GM19023 (cell line): Measurements from ENCODE around the gene VSIG10L2.
"Not testable (repeated sequence)": the region's sequence is repeated elsewhere in the genome, so short reads cannot be mapped to it uniquely, and the experiment has no call there.

ENCODE experiments used
- ATAC-seq: cut with Tn5 transposase; IDR thresholded peaks from one replicate; pipeline ENCODE4 v1.9.1; 2021; ENCODE audit warnings: mild to moderate bottlenecking, moderate library complexity; ENCODE audit not compliant: unreplicated experiment

VSIG10L2 gene

DNA sequence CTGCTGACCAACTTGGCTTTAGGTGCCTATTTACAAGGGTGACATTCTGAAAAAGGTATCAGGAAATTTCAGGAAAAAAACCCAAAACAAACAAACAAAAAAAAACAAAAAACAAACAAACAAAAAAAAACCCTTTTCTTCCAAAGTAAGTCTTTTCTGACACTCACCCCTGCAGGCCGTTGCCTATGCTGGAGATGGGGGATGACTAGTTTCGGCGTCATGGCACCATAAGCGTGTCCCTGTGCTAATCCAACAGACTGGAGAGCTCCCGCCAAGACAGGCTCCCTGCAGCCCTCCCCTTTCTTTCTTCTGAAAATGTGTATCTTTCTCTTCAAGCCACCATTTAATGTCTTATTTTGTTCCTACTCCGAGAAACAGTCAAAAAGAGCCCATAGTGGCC, 13.7 kb downstream of the VSIG10L2 start:
- no peak for ATAC-seq

DNA sequence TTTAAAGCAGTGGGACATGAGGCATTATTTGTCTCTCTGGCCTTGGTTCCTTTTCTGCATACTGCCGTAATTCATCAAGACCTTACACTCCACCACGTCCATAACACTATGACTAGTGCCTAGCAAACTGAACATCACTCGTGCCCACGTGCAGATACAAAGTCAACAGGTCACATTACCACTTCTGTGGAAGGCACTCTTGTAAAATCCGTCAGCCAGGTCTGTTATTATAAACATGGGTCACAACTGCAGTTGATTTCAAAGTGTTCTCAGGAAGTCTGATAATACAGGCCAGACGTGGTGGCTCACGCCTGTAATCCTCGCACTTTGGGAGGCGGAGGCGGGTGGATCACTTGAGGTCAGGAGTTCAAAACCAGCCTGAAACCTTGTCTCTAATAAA, 14.1 kb downstream of the VSIG10L2 start:
- ATAC-seq = no peak

- no peak for ATAC-seq
Observed at GRCh38 chr11:125960771-125961170, 14.9 kb downstream of the VSIG10L2 start.

GRCh38 chr11:125967515-125967914, 21.7 kb downstream of the VSIG10L2 start:
- ATAC-seq = no peak

DNA sequence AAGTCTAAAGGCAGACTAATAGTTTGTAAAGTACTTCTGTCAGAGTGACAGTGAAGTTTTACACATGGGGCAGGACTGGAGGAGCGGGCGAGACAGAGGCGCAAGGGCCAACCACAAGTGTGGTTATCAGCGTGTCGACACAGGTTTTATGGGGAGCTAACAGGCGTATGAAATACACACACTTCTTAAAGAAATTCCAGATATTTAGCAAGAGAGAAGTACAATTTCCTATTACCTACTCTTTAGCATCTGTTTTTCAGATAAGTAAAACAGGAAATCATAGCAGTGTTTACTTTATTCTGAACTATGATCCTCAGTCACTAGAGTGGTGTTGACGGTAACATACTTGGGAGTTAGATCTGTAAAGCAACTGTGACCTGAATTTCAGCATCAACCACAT, 22.5 kb downstream of the VSIG10L2 start:
- no peak for ATAC-seq

GRCh38 chr11:125971618-125972017, 25.8 kb downstream of the VSIG10L2 start:
- no peak for ATAC-seq

DNA sequence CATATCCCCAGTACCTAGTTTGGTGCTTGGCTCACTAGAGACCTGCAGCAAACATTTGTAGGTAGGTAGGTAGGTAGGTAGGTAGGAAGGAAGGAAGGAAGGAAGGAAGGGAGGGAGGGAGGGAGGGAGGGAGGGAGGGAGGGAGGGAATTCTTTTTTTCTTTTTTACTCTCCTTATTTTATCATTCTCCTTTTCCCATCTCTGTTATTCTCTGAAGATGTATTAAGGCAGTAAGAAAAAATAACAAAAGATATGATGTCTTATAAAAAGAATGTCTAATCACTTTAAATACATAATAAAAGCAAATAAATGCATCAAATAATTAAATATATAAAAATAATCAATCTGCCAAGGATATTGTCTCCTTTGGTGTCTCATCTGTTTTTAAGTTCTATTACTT, 28.4 kb downstream of the VSIG10L2 start:
- no peak for ATAC-seq

- ATAC-seq = no peak
Observed at GRCh38 chr11:125975634-125976033, 29.8 kb downstream of the VSIG10L2 start.

DNA sequence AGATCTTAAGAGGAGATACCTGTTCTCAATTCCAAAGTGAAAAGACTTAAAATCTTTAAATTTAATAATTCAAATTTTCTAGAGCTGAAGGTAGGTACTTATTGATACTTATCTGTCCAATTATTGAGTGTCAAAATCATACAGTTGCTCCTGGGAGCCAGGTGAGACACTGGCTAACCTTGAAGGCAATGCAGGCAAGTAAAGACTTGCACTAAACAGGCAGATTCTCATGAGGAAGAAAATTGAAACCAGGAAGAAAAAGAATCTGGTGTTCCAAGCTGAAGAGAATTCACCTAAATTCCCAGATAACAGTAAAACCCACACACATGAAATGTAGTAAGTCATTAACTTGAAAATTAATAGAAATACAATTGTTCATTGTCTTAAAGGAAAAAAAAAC, 30.3 kb downstream of the VSIG10L2 start:
- no peak for ATAC-seq

GRCh38 chr11:125977333-125977732, 31.5 kb downstream of the VSIG10L2 start:
- no peak for ATAC-seq

GRCh38 chr11:125978181-125978716, 32.4 kb downstream of the VSIG10L2 start:
- ATAC-seq = no peak

DNA sequence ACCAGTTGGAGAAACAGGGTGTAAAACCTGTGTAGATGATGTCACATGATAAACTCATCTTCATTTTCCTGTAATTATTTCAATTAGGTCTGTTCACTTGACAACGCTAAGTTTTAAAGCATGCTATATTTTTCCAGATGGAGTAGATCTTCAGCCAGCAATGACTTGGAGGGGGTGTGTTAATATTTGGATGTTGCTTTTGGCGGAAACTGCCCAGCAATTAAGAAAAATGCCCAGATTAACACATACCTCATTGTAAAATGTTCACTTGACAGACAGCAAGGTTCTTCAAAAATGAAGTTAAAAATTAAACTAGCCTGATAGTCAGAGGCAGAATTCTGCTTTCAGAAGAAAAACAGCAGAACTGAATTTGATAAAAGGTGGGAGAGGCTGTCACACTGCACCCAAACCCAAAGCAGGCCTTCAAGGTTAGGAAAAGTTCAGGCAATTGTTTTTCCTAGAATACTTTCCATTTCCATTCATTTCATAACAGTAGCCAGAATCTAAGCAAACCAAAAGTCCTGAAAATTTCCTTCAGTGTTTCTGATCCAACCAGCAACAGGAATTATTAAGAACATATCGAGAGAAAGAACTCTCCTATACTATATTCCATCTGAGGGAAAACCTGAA, 33.0 kb downstream of the VSIG10L2 start:
- no peak for ATAC-seq

DNA sequence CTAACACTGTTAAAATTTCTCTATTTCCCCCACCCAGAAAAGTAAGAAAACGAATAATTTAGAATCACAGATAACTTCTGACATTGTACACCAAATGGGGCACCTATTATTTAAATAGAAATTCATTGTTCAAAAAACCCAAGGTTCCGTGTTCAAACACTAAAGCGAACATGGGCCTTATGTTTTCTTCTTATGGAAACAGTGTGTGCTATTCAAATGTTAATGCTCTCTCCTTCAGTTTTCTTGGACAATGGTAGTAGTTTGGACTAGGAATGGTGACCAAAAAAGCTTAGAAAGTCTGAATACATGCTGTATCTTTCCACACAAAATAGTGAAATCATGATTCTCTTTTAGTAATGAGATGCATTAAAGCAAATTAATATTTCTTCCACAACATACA, 33.7 kb downstream of the VSIG10L2 start:
- ATAC-seq = no peak

DNA sequence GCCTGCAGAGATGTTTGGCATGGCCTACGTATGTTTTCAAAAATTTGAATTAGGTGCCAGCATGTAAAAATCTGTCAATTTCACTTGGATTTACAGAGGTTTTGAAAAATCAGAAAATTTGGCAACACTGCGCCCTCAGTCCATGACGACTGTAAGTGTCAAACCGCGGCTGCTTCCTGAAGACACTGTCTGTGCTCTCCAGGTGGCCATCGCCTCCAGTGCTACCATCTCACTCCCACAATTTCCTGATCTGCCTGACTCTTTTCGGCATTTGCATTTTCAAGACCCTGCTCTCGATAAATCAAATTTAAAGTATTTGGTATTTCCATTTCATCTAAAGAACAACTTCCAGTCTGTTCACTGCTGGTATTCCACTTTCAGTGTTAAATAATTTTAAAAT, 34.6 kb downstream of the VSIG10L2 start:
- no peak for ATAC-seq

DNA sequence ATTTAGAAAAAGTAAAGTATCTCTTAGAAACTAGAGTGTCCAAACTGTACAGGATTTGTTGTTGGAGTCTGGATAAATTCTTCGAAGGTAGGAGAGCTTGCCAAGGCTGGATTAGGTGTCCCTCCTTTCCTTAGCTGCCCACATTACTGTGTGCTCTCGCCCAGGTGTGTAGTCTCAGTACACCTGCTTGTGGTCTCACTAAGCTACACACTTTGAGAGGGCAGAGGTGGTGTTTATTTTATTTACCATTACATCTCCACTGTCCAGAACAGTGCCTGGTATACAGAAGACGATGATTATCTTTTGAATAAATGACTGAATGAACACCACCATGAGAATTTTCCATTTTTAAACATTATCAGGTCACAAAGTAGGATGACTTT, 36.5 kb downstream of the VSIG10L2 start:
- ATAC-seq = no peak

- not testable (repeated sequence) for ATAC-seq
Observed at GRCh38 chr11:125985956-125986355, 40.1 kb downstream of the VSIG10L2 start.

- no peak for ATAC-seq
Observed at GRCh38 chr11:125987066-125987641, 41.3 kb downstream of the VSIG10L2 start.

DNA sequence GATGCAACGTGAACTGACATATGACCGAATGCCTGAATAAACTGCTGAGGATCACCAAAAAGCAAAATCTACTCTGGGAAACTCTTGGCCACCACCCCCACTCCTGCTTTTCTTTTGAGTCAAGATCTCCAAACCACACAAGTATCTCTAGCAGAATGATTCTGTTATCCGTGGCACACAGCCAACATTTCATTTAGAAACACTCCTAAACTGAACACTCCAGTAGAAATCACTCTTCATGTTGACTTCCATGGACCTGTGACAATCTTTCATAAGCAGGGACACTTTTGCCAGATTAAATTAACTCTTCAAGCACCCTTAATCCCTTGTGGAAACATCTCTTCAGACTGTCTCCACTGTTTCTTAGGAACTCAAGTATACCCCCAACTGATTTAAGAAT, 44.4 kb downstream of the VSIG10L2 start:
- no peak for ATAC-seq

GRCh38 chr11:125992893-125993292, 47.0 kb downstream of the VSIG10L2 start:
- no peak for ATAC-seq

DNA sequence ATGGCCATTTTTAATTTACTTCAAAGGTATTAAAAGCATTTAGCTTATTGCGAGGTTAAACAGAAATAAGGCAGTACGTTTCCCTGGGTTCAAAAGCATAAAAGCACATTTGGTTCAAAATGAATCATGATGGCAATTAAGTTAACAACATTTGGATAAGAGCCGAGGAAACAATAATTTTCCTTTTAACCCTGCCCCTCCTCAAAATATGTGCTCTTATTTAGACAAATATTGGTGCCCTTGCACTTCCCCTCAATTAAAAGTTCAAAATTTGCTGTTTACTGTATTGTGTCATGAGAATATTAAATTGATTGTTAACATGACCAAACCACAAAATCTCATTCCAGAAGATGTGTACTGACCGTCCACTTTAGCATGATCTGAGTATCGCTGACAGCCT, 48.7 kb downstream of the VSIG10L2 start:
- ATAC-seq = no peak

- ATAC-seq = peak; percentile 95
Observed at GRCh38 chr11:125995313-125995712, 49.5 kb downstream of the VSIG10L2 start.

GRCh38 chr11:125998267-125998666, 52.4 kb downstream of the VSIG10L2 start:
- ATAC-seq = no peak
